22Rv1 (cell line): Measurements from ENCODE around the gene MCM5.

Experiments used
- CTCF ChIP-seq: fragments of 450-650 bp; IDR thresholded peaks from 2 replicates; pipeline ENCODE4 v1.5.1; 2017; ENCODE audit warnings: mild to moderate bottlenecking
- ZFX ChIP-seq: fragments of 450-650 bp; IDR thresholded peaks from 2 replicates; pipeline ENCODE4 v1.6.1; 2017; ENCODE audit warnings: antibody characterized with exemption, borderline replicate concordance

- no peak for TF ChIP-seq CTCF
- no peak for TF ChIP-seq ZFX
Measured at GRCh38 chr22:35456757-35457156, 56.8 kb downstream of the MCM5 start.
